Loucy (cell line): ENCODE measurements around the gene WARS2.

Experiments
- H2AFZ ChIP-seq: fragments of 200-600 bp; sonication (generic); 2 replicates; pipeline ENCODE4 v1.6.0; 2016; ENCODE audit warnings: antibody characterized with exemption, mild to moderate bottlenecking, low read length, moderate library complexity
- H3F3A ChIP-seq: fragments of 200-600 bp; 2 replicates; pipeline ENCODE4 v1.6.0; 2016; ENCODE audit warnings: antibody characterized with exemption, low read depth, mild to moderate bottlenecking
- H3K27me3 ChIP-seq: fragments of 200-600 bp; sonication (generic); 2 replicates; pipeline ENCODE4 v1.6.1; 2014; ENCODE audit warnings: low read length, mild to moderate bottlenecking; ENCODE audit not compliant: insufficient read depth, poor library complexity, severe bottlenecking
- H3K36me3 ChIP-seq: fragments of 200-600 bp; sonication (generic); 2 replicates; pipeline ENCODE4 v1.6.1; 2016; ENCODE audit warnings: low read length; ENCODE audit not compliant: insufficient read depth
- H3K4me1 ChIP-seq: fragments of 200-600 bp; sonication (generic); 2 replicates; pipeline ENCODE4 v1.5.1; 2014; ENCODE audit warnings: low read length, mild to moderate bottlenecking; ENCODE audit not compliant: insufficient read depth, poor library complexity, severe bottlenecking
- H3K4me2 ChIP-seq: fragments of 200-600 bp; sonication (generic); 2 replicates; pipeline ENCODE4 v1.6.0; 2014; ENCODE audit warnings: antibody characterized with exemption, low read length, low read depth, mild to moderate bottlenecking; ENCODE audit not compliant: poor library complexity, severe bottlenecking
- H3K4me3 ChIP-seq: fragments of 200-600 bp; sonication (generic); 2 replicates; pipeline ENCODE4 v1.5.1; 2014; ENCODE audit warnings: low read length, mild to moderate bottlenecking, mixed read lengths; ENCODE audit not compliant: poor library complexity, severe bottlenecking
- H3K79me2 ChIP-seq: fragments of 200-600 bp; sonication (generic); 2 replicates; pipeline ENCODE4 v1.6.1; 2014; ENCODE audit warnings: low read length; ENCODE audit not compliant: insufficient read depth
- H3K9ac ChIP-seq: fragments of 200-600 bp; sonication (generic); 2 replicates; pipeline ENCODE4 v1.6.0; 2014; ENCODE audit warnings: mild to moderate bottlenecking, low read depth, low read length, moderate library complexity; ENCODE audit not compliant: poor library complexity, severe bottlenecking
- H3K9me2 ChIP-seq: fragments of 200-600 bp; sonication (generic); replicated peaks from 2 replicates; pipeline ENCODE4 v1.6.1; 2016; ENCODE audit warnings: low read depth, low read length, mixed read lengths
- H3K9me3 ChIP-seq: fragments of 200-600 bp; sonication (generic); 2 replicates; pipeline ENCODE4 v1.6.1; 2014; ENCODE audit warnings: mild to moderate bottlenecking, antibody characterized with exemption, low read length, low read depth; ENCODE audit not compliant: insufficient read depth
- H4K20me1 ChIP-seq: fragments of 200-600 bp; sonication (generic); 2 replicates; pipeline ENCODE4 v1.6.0; 2014; ENCODE audit warnings: antibody characterized with exemption, low read length, mild to moderate bottlenecking; ENCODE audit not compliant: insufficient read depth, poor library complexity, severe bottlenecking
- EZH2phosphoT487 ChIP-seq: fragments of 200-600 bp; IDR thresholded peaks from 2 replicates; pipeline ENCODE4 v1.6.1; 2018; ENCODE audit warnings: antibody characterized with exemption, mild to moderate bottlenecking, moderate library complexity, borderline replicate concordance
- TF ChIP-seq, protein P1 (sequence below): fragments of 200-600 bp; sonication (generic); conservative IDR thresholded peaks from 2 replicates; pipeline ENCODE4 v1.5.1; 2014; ENCODE audit warnings: mild to moderate bottlenecking, antibody characterized with exemption, low read length

WARS2 gene

DNA sequence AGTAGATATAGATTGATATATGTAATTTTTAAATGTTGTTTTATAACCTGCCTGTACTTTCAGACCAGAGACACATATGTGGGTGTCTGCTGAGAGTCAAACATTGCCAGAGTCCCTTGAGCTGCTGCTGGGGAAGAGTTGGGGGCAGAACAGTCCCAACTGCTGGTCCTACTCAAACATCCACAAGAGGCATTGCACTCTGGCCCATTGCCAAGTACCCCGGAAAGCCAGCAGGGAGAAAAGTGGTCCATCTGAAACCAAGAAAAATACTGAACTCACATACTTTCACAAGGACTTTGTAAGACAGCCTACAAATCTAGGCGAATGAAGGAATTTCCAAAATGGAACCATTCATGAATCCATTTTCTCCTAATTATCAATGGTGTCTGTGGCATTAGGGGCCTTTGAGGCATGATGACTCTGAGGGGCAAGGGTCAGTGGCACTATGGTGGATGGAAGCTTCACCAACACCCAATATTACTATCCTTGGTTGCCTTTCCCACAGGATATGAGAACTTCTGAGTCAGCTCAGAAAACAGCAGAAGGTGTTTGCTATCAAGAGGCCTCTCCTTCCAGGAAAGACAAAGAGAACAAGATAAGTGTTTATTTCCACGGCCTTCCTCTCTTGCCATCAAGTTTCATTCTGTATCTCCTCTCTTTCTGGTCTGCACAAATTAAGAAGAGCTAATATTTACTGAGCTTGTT lies 145.0 kb downstream of the WARS2 start:
- Histone ChIP-seq H3K9me3 (no peaks in the 10 kb centered on the region), H3K36me3 (no peaks in the 10 kb centered on the region), H3K4me1 (no peaks in the 10 kb centered on the region), H3K79me2 (no peaks in the 10 kb centered on the region), H3K4me3 (no peak overlapping the region), H4K20me1 (no peaks in the 10 kb centered on the region), H2AFZ (no peak overlapping the region), H3K4me2 (no peak overlapping the region), H3K27me3 (peaks cover 17% of the 10 kb centered on the region), H3K9ac (no peak overlapping the region), H3F3A (no peaks in the 10 kb centered on the region), H3K9me2 (no peaks in the 10 kb centered on the region)
- TF ChIP-seq, protein P1, sequence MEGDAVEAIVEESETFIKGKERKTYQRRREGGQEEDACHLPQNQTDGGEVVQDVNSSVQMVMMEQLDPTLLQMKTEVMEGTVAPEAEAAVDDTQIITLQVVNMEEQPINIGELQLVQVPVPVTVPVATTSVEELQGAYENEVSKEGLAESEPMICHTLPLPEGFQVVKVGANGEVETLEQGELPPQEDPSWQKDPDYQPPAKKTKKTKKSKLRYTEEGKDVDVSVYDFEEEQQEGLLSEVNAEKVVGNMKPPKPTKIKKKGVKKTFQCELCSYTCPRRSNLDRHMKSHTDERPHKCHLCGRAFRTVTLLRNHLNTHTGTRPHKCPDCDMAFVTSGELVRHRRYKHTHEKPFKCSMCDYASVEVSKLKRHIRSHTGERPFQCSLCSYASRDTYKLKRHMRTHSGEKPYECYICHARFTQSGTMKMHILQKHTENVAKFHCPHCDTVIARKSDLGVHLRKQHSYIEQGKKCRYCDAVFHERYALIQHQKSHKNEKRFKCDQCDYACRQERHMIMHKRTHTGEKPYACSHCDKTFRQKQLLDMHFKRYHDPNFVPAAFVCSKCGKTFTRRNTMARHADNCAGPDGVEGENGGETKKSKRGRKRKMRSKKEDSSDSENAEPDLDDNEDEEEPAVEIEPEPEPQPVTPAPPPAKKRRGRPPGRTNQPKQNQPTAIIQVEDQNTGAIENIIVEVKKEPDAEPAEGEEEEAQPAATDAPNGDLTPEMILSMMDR = no peak
- no peak for TF ChIP-seq EZH2phosphoT487

DNA sequence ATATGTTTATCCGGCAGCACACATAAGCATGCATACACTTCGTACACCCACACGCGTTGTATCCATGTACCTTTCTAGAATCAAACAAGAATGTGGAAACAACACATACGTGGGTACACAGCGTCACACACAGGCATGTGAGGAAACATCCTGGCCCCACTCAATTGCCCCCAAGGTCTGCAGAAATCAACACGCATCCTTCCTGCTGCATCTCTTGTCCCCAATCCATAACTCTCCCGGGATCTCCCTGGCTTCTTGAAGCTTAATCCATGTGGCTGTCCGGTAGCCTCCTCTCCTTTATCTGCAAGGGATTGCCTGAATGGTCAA lies 146.8 kb downstream of the WARS2 start:
- H3K36me3 ChIP-seq = no peaks in the 10 kb centered on the region
- no peaks in the 10 kb centered on the region for H3K9me2 ChIP-seq
- no peak overlapping the region for H3K4me2 ChIP-seq
- TF ChIP-seq, protein P1 = no peak
- TF ChIP-seq EZH2phosphoT487 = no peak
- H3K4me3 ChIP-seq = no peak overlapping the region
- H3K9me3 ChIP-seq = no peaks in the 10 kb centered on the region
- no peaks in the 10 kb centered on the region for H3K4me1 ChIP-seq
- peaks cover 4% of the 10 kb centered on the region for H3K27me3 ChIP-seq
- no peaks in the 10 kb centered on the region for H3F3A ChIP-seq
- H3K9ac ChIP-seq = no peak overlapping the region
- no peak overlapping the region for H2AFZ ChIP-seq
- H4K20me1 ChIP-seq = no peaks in the 10 kb centered on the region
- no peaks in the 10 kb centered on the region for H3K79me2 ChIP-seq

DNA sequence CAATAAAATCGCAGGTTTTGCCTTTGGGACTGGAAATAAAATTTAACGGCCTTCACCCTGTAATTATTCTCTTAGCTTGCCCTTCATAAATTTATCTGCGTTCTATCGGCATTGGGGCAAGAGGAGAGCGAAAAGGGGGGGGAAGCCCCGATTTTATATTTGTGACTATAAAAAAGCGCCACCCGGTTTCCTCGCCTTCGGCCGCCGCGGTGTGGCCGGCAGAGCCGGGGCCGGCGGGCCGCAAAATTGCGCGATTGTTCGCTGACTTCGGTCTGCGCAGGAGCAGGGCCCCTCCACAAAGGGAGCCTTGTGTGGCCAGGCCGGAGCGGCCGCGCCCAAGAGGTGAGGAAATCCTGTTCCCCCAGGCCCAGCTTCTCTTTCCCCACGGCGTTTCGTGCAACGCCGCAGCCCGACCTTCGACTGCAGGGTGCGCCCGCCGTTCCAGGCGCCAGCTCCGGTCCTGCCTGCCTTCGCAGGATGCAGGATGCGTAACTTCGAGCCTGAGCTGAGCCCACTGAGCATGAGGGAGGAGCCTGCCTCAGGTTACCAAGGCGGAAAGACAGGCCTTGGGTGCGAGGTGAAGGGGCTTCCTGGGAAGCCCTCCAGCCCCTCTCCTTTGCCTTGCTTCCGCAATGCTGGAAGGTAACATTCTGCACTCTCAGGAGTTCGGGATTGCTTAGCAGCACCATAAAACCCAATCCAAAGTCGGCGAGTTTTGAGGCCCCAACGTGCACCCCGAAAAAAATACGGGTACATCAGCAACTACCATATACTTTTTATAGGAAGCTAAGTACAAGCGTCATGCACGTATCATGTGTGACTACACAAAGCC lies 147.4 kb downstream of the WARS2 start:
- TF ChIP-seq, protein P1 = no peak
- no peak for TF ChIP-seq EZH2phosphoT487
- no peaks in the 10 kb centered on the region; the same call in 1 of the 2 replicates for H3K9me3 ChIP-seq
- H2AFZ ChIP-seq = no peak overlapping the region
- no peaks in the 10 kb centered on the region for H3K36me3 ChIP-seq
- no peaks in the 10 kb centered on the region for H3F3A ChIP-seq
- no peak overlapping the region for H3K9ac ChIP-seq
- H3K27me3 ChIP-seq = peaks cover 1% of the 10 kb centered on the region
- H3K9me2 ChIP-seq = no peaks in the 10 kb centered on the region
- H3K79me2 ChIP-seq = no peaks in the 10 kb centered on the region
- no peaks in the 10 kb centered on the region for H3K4me1 ChIP-seq
- no peak overlapping the region for H3K4me3 ChIP-seq
- H4K20me1 ChIP-seq = no peaks in the 10 kb centered on the region
- H3K4me2 ChIP-seq = no peak overlapping the region
